KMS-11 (cell line): Measurements from ENCODE around the gene CASP6.

ENCODE experiments used
- H2AFZ ChIP-seq: fragments of 200-600 bp; sonication (generic); 2 replicates; pipeline ENCODE4 v1.6.1; 2016; ENCODE audit warnings: antibody characterized with exemption, mixed run types, low read depth
- H3K27ac ChIP-seq: fragments of 200-600 bp; sonication (generic); 2 replicates; pipeline ENCODE4 v1.6.1; 2016; ENCODE audit warnings: mild to moderate bottlenecking, mixed run types
- H3K27me3 ChIP-seq: fragments of 200-600 bp; sonication (generic); 2 replicates; pipeline ENCODE4 v1.6.1; 2017; ENCODE audit warnings: mild to moderate bottlenecking, low read depth, mixed run types, moderate library complexity; ENCODE audit not compliant: insufficient read depth
- H3K36me3 ChIP-seq: fragments of 200-600 bp; sonication (generic); 2 replicates; pipeline ENCODE4 v1.6.1; 2017; ENCODE audit warnings: mild to moderate bottlenecking, mixed run types; ENCODE audit not compliant: insufficient read depth
- H3K4me1 ChIP-seq: fragments of 200-600 bp; sonication (generic); 2 replicates; pipeline ENCODE4 v1.6.1; 2016; ENCODE audit warnings: mild to moderate bottlenecking, low read depth, mixed run types; ENCODE audit not compliant: poor library complexity, severe bottlenecking
- H3K4me2 ChIP-seq: fragments of 200-600 bp; sonication (generic); 2 replicates; pipeline ENCODE4 v1.7.0; 2016; ENCODE audit warnings: mild to moderate bottlenecking, mixed run types
- H3K4me3 ChIP-seq: fragments of 200-600 bp; sonication (generic); IDR thresholded peaks from 2 replicates; pipeline ENCODE4 v1.6.1; 2017; ENCODE audit warnings: low read depth, low read length, mixed read lengths; ENCODE audit not compliant: insufficient read depth
- H3K79me2 ChIP-seq: fragments of 200-600 bp; sonication (generic); 2 replicates; pipeline ENCODE4 v1.6.1; 2016; ENCODE audit warnings: low read depth, mixed run types; ENCODE audit not compliant: insufficient read depth
- H3K9ac ChIP-seq: fragments of 200-600 bp; sonication (generic); 2 replicates; pipeline ENCODE4 v1.6.1; 2016; ENCODE audit warnings: mild to moderate bottlenecking, mixed run types
- H4K20me1 ChIP-seq: fragments of 200-600 bp; sonication (generic); 2 replicates; pipeline ENCODE4 v1.6.1; 2016; ENCODE audit warnings: mild to moderate bottlenecking, mixed run types; ENCODE audit not compliant: insufficient read depth
- TF ChIP-seq, protein P1 (sequence below): fragments of 200-600 bp; sonication (generic); conservative IDR thresholded peaks from 2 replicates; pipeline ENCODE4 v1.6.1; 2017; ENCODE audit warnings: low read depth, mild to moderate bottlenecking, antibody characterized with exemption, low read length, moderate library complexity, mixed read lengths

Gene CASP6

DNA sequence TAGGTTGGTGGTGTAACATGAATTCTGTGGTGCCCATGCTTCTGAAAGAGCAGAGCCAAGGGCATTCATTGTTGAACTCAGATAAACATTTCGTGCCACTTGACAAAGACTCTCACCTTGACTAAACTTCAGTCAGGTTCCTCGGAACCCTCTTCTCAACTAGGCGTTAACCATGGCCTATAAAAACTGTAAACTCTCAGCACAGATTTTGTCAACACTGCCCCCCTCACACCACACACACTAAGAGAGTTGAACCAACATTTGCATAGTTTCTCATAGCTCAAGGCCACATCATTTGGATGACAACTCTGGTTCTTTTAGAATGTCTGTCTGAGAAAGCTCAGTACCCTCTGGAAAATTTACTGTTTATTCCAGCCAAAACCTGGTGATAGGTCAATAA is 28.1 kb downstream of the CASP6 start:
- TF ChIP-seq, protein P1, sequence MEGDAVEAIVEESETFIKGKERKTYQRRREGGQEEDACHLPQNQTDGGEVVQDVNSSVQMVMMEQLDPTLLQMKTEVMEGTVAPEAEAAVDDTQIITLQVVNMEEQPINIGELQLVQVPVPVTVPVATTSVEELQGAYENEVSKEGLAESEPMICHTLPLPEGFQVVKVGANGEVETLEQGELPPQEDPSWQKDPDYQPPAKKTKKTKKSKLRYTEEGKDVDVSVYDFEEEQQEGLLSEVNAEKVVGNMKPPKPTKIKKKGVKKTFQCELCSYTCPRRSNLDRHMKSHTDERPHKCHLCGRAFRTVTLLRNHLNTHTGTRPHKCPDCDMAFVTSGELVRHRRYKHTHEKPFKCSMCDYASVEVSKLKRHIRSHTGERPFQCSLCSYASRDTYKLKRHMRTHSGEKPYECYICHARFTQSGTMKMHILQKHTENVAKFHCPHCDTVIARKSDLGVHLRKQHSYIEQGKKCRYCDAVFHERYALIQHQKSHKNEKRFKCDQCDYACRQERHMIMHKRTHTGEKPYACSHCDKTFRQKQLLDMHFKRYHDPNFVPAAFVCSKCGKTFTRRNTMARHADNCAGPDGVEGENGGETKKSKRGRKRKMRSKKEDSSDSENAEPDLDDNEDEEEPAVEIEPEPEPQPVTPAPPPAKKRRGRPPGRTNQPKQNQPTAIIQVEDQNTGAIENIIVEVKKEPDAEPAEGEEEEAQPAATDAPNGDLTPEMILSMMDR = no peak
- Histone ChIP-seq H3K27ac (no peak overlapping the region), H3K4me3 (no peak overlapping the region), H4K20me1 (no peaks in the 10 kb centered on the region), H2AFZ (no peak overlapping the region), H3K27me3 (no peaks in the 10 kb centered on the region), H3K4me1 (no peaks in the 10 kb centered on the region), H3K4me2 (no peak overlapping the region), H3K36me3 (no peaks in the 10 kb centered on the region), H3K79me2 (no peaks in the 10 kb centered on the region), H3K9ac (no peak overlapping the region)

DNA sequence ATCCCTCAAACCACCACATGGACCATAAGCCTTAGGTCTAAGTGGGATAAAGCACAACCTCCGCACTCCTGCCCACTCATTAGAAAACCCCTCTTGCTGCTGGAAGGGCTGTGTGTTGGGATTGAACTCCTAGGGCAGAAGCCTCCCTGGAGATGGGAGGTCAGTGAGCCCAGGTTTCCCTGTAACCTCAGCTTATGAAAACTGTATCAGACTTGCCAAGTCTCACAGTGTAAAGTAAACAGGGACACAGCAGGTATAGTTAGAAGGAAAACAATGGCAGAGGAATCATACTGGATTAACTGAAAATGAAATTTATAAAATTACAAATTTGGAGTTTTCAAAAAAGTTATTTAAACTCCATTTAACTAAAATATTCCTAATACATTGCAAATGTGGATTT is 29.9 kb downstream of the CASP6 start:
- Histone ChIP-seq H2AFZ (no peak overlapping the region), H3K36me3 (no peaks in the 10 kb centered on the region), H3K4me2 (no peak overlapping the region), H3K4me3 (no peak overlapping the region), H3K27me3 (no peaks in the 10 kb centered on the region), H3K4me1 (no peaks in the 10 kb centered on the region), H3K9ac (no peak overlapping the region), H3K27ac (no peak overlapping the region), H3K79me2 (no peaks in the 10 kb centered on the region), H4K20me1 (no peaks in the 10 kb centered on the region)
- TF ChIP-seq, protein P1 = no peak

DNA sequence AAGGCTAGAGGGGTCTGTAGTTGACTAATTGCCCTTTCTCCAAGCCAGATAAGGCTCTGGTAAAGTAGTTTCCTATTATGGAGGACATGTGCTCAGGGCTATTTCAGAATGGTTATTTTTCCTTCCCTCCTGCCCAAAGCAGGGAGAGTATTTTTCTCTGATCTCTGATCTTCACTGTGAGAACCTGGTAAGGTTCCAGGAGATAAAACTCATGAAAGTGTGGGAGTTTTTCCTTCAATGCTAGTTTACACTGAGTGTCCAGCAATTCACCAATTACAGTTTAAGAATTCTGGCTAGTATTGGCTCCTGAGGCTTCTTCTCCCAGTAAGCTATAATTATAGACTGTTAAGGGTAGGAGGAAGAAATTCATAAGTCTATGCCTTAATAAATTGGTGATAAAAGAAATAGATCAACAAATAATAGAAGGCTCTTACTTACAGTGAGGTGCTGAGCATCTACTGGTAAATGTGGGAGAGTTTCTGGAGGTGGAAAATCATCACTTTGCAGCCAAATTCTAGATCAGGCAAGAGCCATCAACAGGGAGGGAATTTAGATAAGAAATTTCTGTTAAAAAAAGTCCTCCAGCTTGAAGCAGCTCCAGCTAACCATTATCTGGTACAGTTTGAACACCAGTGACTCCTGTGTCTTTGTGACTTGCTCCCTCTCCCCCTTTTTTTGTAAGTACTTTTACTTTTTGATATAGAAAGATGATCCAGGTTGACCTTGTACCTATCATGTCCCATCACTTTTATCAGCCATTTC is 30.9 kb downstream of the CASP6 start:
- Histone ChIP-seq H4K20me1 (no peaks in the 10 kb centered on the region), H2AFZ (no peak overlapping the region), H3K9ac (no peak overlapping the region), H3K36me3 (no peaks in the 10 kb centered on the region), H3K27ac (no peak overlapping the region), H3K27me3 (no peaks in the 10 kb centered on the region), H3K4me2 (no peak overlapping the region), H3K4me1 (no peaks in the 10 kb centered on the region), H3K4me3 (no peak overlapping the region), H3K79me2 (no peaks in the 10 kb centered on the region)
- TF ChIP-seq, protein P1 = no peak

DNA sequence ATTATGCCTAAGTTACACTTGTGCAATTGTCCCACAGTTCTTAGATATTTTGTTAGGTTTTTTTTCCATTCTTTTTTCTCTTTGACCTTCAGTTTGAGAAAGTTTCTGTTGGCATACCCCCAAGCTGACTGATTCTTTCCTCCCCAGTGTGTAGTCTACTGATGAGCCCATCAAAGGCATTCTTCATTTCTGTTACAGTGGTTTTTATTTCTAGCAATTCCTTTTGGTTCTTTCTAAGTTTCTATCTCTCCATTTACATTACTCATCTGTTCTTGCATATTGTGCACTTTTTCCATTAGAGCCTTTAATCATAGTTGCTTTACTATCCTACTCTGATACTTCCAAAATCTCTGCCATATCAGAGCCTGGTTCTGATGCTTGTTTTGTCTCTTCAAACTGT is 31.9 kb downstream of the CASP6 start:
- Histone ChIP-seq H3K27me3 (no peaks in the 10 kb centered on the region), H3K79me2 (no peaks in the 10 kb centered on the region), H4K20me1 (no peaks in the 10 kb centered on the region), H3K4me2 (no peak overlapping the region), H3K4me3 (no peak overlapping the region), H3K9ac (no peak overlapping the region), H3K36me3 (no peaks in the 10 kb centered on the region), H2AFZ (no peak overlapping the region), H3K27ac (no peak overlapping the region), H3K4me1 (no peaks in the 10 kb centered on the region)
- TF ChIP-seq, protein P1 = no peak
